GM18519 (cell line): ENCODE results near the gene ZNF276.
"Not testable (repeated sequence)": the region's sequence is repeated elsewhere in the genome, so short reads cannot be mapped to it uniquely, and the experiment has no call there.

Source experiments
- ATAC-seq: cut with Tn5 transposase; IDR thresholded peaks from one replicate; pipeline ENCODE4 v1.9.1; 2021; ENCODE audit warnings: mild to moderate bottlenecking, moderate library complexity; ENCODE audit not compliant: unreplicated experiment, low FRiP score

ZNF276 gene

DNA sequence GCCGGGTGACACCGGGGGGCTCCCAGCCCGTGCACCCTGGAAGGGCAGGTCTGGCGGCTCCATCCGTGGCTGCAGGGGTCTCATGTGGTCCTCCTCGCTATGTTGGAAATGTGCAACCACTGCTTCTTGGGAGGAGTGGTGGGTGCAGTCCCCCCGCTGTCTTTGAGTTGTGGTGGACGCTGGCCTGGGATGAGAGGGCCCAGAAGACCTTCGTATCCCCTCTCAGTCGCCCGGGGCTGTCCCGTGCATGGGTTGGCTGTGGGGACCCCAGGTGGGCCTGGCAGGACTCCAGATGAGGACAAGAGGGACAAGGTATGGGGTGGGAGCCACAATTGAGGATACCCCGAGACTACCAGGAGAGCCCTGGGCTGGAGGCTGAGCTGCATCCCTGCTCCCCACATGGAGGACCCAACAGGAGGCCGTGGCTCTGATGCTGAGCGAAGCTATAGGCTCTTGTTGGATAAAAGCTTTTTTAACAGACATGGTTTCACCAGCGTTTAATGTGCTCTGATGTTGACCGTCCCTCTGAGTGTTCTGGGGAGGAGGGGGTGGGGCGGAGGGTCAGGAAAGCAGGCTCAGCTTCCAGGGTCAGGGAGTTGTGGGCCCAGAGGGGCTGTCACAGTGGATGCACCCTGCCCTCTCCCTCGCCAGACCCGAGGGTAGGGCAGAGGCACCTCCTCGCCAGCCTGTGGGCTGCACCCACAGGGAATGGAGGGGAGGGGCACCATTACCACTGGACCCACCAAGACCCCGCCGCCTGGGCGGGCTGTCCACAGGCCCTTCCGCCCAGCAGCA is 25.3 kb upstream of the ZNF276 start:
- ATAC-seq, result no peak

DNA sequence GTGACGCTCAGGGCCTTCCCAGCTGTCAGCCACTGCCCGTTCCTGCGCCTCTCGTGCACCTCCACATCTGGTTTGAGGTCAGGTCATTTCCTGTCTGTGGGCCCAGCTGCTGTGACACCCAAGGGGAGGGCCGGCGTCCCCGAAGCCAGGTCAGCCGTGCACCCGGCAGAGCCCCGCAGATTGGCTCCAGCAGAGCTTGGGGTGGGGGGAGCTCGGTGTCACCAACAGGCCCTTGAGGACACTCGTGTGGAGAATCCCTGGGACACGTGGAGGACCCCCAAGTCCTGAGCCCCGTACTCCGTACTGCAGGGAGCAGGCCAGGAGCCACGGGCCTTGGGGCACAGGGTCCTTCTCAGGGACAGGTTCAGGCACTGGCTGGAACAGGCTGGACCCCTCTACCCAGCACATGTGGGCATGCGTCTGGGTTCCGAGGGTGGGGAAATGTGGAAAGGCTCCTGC is 24.6 kb upstream of the ZNF276 start:
- ATAC-seq, result no peak

DNA sequence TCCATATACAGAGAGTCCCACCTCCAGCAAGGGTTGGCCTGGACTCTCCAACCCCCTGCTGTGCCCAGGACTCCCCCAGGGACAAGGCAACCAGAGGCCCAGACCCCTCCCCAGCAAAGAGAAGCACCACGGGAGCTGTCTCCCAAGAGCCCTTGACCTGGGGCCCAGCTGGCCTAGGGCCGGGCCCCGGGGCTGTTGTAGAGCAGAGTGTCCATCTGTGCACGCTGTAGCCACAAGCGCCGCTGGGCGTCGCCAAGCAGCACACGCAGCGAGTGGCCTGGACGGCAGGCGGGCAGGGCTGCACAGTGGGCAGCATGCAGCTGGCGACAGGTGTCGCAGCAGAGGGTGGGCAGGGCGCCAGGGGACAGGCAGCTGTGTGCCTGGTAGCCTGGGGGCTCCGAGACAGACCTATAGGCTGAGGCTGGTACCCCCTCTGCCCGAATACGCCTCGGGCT is 24.1 kb upstream of the ZNF276 start:
- ATAC-seq, result no peak

DNA sequence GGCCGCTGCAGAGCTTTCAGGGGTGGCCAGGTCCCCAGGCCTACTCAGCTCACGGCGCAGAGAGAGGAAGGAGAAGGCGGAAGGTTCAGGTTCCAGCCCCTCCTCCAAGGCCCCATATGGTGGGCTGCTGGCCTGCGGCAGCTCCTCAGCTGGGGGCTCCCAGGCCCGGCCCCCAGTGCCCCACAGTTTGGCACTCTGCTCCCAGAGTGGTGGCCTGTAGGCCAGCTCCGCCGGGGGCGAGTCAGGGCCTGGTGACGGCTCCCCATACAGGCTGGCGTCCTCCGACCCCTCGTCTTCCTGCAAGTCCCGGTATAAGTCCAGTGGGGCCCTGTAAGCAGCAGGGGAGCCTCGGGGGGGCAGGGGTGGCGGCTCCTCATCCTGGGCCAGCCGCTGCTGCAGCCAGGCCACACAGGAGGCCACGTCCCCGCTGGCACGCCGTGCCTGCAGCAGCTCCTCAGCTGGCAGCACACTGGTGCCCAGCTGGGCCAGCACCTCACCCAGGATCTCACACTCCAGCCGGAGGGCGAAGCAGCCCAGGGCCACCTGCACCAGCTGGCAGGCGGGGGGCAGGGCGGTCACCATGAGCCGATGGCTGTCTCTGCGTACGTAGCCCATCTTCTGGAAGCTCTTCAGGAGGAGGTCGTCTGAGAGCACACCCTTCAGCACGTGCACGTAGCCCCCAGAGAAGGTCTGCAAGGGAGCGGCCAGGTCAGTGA is 23.6 kb upstream of the ZNF276 start:
- ATAC-seq, result no peak

DNA sequence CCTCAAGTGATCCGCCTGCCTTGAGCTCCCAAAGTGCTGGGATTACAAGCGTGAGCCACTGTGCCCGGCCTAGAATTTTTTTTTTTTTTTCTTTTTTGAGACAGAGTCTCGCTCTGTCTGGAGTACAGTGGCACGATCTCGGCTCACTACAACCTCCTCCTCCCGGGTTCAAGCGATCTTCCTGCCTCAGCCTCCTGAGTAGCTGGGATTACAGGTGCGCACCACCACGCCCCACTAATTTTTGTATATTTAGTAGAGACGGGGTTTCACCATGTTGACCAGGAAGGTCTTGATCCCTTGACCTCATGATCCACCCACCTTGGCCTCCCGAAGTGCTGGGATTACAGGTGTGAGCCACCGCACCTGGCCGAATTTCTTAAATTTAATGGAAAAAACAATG is 22.6 kb upstream of the ZNF276 start:
- not testable (repeated sequence) for ATAC-seq

DNA sequence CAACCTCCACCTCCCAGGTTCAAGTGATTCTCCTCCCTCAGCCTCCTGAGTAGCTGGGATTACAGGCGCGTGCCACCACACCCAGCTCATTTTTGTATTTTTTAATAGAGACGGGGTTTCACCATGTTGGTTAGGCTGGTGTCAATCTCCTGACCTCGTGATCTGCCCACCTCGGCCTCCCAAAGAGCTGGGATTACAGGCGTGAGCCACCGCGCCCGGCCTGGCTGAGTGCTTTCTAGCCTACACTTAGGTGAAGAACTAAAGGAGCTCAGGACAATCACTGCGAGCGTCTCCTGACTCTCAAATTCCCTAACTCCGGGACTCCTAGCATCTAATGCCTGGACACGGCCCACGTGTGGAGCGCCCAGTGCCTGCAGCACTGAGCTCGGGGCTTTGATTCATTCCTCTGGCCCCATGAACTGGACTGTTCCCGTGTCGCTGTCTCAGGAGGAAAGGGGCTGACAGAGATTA is 21.7 kb upstream of the ZNF276 start:
- ATAC-seq, result not testable (repeated sequence)

DNA sequence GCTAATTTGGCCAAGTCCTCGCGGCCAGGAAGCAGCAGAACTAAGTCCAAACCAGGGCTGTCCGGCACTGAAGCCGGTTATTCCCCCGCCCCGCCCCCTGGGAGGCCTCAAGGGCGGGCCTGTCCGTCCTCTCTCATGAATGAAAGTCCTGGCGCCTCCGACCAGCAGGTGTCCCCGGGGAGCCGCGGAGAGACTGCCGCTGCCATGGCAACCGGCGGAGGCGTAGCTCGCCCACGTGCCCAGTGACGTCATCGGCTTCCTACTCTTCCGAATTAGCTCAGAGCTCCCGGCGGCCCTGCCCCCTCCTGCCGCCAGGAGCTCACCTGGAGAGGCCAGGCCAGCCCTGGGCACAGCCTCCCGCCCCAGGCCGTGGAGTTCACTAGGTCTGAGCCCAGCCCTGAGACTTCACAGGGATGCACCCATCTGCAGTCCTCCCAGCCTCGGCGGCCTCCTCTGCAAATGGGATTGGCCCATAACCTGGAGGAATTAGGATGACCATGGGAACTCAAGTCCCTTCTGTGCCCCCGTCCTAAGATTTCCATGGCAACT is 21.2 kb upstream of the ZNF276 start:
- ATAC-seq, result peak; percentile 38

DNA sequence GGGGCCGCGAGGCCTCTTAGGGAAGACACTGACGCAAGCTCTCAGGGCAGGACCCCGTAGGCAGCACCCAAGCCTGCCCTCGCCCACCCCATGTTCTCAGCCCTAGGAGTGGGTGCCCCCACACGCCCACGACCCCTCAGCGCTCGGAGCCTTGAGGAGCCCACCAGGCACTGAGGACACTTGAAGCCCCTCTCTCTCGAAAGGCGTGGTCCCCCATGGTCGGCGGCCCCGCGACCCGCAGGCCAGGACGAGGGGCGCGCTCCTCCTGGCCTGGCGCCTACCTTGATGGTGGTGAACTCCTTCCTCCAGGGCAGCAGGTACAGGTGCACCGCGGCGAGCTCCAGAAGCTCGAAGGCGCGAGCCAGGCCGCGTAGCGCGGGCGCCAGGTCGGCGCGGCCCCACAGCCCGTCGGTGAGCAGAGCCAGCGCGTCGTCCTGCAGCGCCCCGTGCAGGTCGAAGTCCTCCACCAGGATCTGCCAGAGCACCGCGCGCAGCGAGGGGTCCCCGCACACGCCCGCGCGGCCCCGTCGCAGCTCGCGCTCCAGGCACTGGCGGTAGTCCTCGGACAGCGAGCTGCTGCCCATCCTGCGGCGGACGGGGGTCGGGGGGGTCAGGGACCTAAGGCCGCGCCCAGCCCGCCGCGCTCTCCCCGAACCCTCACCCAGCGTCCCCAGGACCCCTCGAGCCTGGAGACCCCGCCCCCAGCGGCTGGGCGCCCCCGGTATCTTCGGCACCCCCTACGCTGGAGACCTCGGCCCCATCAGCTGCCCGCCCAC is 20.5 kb upstream of the ZNF276 start:
- ATAC-seq, result no peak

DNA sequence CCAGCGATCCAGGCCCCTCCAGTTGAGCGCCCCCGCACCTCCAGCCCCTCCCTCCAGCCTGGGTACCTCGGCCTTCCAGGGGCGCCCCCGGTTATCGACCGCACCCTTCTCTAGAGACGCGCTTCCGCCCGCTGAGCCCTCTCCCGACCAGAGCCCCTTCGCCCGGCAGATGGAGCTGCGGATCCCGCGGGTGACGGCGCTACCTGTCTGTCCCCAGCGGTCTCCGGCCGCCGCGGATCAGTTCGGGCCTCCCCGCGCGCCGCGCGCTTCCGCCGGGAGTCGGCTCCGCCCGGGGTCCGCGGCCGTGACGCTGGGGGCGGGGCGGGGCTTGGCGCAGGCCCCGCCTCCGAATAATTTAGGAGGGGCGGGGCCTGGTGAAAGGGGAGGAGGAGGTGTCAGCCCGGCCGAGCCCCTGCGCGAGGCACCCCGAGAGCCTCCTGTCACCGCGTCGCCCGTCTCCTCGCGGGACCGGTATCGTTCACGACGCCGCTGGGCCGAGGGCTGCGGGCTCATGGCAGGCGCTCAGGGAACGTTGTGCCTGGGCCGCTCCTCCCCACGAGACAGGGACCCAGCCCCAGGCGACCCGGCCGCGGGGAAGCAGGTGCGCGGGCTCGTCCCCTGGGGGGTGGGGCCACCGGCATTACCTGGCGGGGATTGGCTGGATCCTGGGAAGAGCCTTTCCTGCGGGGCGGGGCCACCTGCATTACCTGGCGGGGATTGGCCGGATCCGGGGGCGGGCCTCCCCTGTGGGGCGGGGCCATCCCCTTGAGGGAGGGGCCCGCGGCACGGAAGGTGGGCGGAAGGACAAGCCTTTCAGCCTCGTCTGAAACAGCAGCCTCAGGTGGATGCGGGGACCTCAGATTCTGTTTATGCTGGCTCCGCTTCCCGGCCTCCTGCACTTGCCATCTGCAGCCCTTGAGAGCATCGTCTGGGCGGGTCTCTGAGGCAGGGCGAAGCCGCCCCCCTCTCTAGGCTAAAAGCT is 19.6 kb upstream of the ZNF276 start, which contains the start of gene SPATA2L:
Gene SPATA2L (minus strand): TSS at position 281 of the 982 bp plus-strand sequence. CDS start 473 bp downstream, outside the sequence.
- peak; percentile 46 for ATAC-seq

DNA sequence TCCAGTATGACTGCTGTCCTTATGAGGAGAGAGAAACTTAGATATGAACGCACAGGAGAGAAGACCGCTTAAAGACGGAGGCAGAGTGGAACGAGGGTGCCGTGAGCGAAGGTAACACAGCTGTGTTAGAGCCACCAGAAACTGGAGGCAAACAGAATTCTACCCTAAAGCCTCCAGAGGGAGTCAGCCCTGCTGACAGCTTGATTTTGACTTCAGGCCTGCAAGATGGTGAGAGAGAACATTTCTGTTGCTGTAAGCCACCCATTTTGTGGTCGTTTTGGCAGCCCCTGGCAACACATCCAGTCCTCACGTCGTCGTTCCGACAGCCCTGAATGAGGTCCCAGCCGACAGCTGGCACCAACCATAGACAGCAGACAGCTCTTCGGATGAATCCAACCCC is 17.1 kb upstream of the ZNF276 start:
- no peak for ATAC-seq

DNA sequence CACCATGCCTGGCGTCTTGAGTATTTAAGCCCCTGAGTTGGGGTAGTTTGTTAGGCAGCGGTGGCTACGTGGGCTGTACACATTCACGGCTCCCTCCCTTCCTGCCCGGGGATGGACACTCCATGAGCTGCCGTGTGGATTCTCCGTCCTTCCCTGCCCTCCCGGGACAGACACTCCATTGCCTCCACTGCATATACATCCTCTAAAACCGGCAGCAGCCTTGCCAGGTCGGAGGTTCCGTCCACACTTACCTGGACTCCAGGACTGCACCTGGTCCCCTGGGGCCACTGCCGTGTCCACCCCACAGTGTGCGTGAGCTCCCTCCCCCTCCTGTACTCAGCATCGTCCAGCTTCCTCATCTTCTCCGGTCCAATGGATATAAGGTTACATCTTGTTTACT is 16.3 kb upstream of the ZNF276 start:
- no peak for ATAC-seq

DNA sequence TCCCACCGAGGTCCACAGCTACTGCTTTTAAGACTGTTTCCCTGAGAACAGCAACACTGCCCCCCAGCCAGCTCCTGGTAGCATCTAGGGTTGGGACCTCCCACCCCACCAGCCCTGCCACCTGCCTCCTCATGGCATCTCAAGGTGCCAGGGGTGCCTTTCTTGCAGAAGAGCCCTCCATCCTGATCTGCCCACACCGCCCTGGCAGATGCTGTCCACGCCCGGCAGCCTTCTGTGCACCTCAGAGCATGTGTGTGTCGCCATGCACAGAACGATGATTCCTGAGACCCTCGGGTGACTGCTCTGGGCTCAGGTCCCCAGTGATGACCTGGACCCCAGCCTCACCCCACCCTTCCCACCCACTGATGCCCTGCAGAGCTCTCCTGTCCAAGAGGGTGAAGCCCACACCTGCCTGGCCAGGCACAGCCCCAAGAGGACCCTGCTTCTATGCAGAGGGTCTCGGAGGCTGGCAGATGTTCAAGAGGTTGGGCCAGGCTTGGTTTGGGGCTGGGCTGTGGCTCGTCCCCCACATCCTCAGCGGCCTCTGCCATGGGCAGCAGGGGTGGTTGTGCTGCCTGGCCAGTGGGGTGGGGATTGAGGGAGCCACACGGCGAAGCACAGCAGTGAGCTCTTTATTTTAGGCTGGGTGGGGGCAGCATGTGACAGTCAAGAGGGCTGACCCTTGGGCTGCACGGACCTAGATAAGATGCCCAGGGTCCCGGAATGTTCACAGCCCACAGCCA is 14.6 kb upstream of the ZNF276 start:
- ATAC-seq, result no peak

DNA sequence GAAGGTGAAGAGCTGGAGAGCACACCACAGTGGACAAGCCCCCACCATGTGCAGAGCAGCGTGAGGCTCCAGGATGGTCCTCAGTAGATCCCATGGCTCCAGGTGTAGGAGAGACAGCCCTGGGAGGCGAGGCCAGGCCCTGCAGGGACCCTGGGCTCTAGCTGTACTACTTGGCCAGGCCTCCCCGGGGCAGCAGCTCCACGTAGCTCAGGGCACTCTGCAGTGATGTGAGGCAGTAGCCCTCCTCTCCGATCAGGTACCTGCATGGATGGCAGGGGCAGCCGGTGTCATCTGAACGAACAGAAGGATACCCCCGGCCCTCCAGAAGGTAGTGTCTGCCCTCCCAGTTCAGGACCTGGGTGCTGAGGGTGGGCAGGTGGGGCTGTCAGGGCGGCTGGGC is 13.6 kb upstream of the ZNF276 start:
- no peak for ATAC-seq

DNA sequence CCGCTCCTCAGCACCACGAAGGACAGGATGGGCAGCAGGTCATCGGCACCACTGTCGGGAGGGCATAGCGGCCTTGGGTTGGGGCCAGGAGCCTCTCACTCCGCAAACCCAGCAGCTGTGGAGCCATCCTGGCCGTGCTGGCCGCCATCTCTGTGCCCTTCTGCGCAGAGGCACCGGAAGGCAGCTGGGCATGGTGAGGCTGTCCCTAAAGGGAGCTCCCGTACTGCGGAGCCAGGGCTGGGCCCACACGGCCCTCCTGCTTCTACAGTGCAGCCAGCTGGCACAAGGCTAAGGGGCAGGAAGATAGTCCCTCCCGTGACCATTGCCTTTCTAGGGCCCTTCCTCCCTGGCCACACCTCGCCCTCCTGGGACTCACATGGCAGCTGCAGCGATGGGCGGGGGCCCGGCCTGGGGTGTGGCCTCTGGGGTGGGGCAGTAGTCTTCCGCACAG is 12.8 kb upstream of the ZNF276 start:
- ATAC-seq, result no peak

DNA sequence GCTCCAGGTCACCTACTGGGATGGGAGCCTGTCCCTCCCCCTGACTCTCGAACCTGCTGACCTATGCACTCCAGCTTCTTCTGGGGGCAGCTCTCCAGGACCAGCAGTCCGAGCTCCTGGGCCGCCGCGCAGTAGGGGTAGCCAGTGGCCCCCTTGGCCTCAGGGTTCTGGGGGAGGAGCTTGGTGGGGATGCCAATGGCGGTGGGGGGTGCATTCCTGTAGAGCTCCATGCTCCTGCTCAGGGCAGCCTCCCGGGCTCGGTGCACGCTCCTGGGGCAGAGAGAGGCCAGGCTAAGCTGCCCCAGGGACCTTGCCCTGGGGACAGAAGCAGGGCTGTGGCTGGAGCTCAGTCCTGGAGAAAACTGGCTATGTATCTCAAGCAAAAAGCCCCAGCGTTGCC is 12.2 kb upstream of the ZNF276 start:
- no peak for ATAC-seq

DNA sequence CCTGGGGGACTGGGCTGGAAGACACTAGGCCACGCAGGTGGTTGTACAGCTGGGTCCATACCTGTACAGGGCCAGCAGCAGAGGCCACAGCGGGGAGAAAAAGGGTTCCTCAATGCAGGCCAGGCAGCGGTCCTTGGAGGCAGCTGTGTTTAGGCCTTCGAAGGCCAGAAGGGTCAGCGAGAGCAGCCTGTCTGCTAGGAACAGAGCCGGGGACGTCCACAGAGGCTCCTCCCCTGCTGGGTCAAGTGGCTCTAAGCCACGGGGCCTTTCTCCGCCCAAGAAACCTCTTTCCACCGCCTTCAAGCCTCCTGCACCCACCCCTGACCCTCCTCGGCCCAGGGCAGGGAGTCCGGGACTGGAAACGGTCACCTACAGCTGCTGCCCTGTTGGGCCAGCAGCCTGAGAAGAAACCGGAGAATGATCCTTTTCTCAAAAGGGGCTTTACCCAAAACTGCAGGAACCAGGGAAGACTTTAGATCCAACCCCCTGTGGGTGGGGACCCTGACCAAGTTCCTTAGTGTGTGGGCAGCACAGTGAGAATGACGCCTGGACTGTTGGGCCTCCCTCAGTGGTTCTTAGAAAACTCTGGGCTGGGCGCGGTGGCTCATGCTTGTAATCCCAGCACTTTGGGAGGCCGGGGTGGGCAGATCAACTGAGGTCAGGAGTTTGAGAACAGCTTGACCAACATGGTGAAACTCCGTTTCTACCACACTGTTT is 11.5 kb upstream of the ZNF276 start:
- no peak for ATAC-seq

DNA sequence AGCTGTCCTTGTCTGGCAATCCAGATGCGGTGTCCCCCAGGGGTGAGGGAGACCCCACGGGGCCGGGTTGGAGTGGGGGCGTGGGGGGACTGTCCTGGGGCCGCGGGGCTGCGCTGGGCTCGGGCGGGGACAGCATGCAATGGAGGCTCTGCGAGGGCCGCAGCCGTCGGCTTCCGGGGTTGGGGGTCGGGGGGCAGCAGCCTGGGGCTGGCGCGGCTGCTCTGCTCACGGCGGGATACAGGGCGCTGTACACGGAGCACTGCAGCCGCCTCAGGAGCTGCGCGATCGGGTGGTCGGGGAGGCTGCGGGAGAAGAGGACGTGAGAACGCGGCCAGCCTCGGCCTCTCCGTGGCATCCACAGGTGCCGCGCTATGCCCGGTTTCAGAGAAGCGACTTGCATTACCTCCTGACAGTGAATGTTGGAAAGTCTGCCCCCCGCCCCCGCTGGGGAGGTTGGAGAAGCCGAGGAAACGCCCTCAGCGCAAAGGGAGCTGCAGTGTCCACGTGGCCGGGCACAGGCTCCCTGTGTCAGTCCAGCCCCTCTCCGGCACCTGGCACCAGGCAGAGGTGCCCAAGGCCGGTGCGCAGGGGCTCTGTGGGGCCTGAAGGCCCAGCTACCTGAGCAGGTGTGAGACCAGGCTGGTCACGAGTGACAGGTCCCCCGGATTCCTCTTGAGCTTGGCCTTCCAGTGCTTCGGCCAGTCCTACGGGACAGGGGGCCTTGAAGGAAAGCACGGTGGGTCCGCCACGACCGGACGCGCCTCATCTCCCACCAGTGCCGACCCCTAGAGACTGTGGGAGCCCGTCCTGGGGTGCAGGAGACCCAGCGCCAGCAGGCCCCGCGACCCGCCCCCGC is 10.4 kb upstream of the ZNF276 start:
- ATAC-seq, result no peak
